Kidney tubule cell (primary cell): Measurements from ENCODE around the gene GUF1.
A peak's percentile ranks its signal among the peaks of the same experiment; 100 is the strongest.

Experiments used
- DNase-seq: peaks from one replicate; pipeline ENCODE4 v3.0.0-alpha.2; 2018; ENCODE audit warnings: low spot score

GUF1 gene

GRCh38 chr4:44678094-44679041 lies at the start of gene GUF1:
GUF1 (plus strand) TSS chr4:44678420; CDS start chr4:44678623, 203 bp downstream.
- peak; percentile 90 for DNase-seq

GRCh38 chr4:44629280-44629866 lies 48.8 kb upstream of the GUF1 start:
- DNase-seq: peak; percentile 69

- DNase-seq: no peak
These were observed 46.1 kb upstream of the GUF1 start for GRCh38 chr4:44632089-44632488.

GRCh38 chr4:44632733-44633132 lies 45.5 kb upstream of the GUF1 start:
- DNase-seq: no peak

- DNase-seq: no peak
These were observed 40.1 kb upstream of the GUF1 start for GRCh38 chr4:44638091-44638490.

GRCh38 chr4:44646151-44646550 lies 32.1 kb upstream of the GUF1 start:
- no peak for DNase-seq

GRCh38 chr4:44651425-44651824 lies 26.8 kb upstream of the GUF1 start, which contains the start of gene YIPF7:
YIPF7 (minus strand) TSS chr4:44651625; CDS start chr4:44650100, 1,525 bp downstream.
- DNase-seq: no peak

- no peak for DNase-seq
These were observed 26.2 kb upstream of the GUF1 start for GRCh38 chr4:44652002-44652401.

GRCh38 chr4:44660396-44660795 lies 17.8 kb upstream of the GUF1 start:
- DNase-seq: no peak

GRCh38 chr4:44661940-44662622 lies 16.1 kb upstream of the GUF1 start:
- DNase-seq: peak; percentile 47

GRCh38 chr4:44662623-44663005 lies 15.6 kb upstream of the GUF1 start:
- DNase-seq: no peak

GRCh38 chr4:44663539-44664263 lies 14.5 kb upstream of the GUF1 start:
- no peak for DNase-seq

- no peak for DNase-seq
These were observed 9.7 kb upstream of the GUF1 start for GRCh38 chr4:44668526-44668925.

GRCh38 chr4:44670506-44671199 lies 7.6 kb upstream of the GUF1 start:
- DNase-seq: no peak

GRCh38 chr4:44671636-44672035 lies 6.6 kb upstream of the GUF1 start:
- no peak for DNase-seq

GRCh38 chr4:44674471-44674870 lies 3.7 kb upstream of the GUF1 start:
- no peak for DNase-seq

GRCh38 chr4:44675366-44675765 lies 2.9 kb upstream of the GUF1 start:
- no peak for DNase-seq

- DNase-seq: no peak
These were observed 840 bp downstream of the GUF1 start for GRCh38 chr4:44679060-44679459.

GRCh38 chr4:44684648-44685047 lies 6.4 kb downstream of the GUF1 start:
- DNase-seq: no peak

- no peak for DNase-seq
These were observed 22.2 kb downstream of the GUF1 start for GRCh38 chr4:44700427-44700826.

- DNase-seq: no peak
These were observed 22.8 kb downstream of the GUF1 start for GRCh38 chr4:44701037-44701436.
